CD8-positive, alpha-beta memory T cell (primary cell): Measurements from ENCODE around the gene AGAP1. TPM values are rescaled to one million over a fixed set of nuclear protein-coding genes. Genes with fewer than 3 reads are reported as not detected.

Experiments
- CTCF ChIA-PET: fragments of 350-600 bp; sonication (Branson Sonifier 250); formaldehyde crosslinking; loops from one replicate; lab custom pipeline; 2021; ENCODE audit warnings: antibody characterized with exemption; lab: Charles Lee
- POLR2A ChIA-PET: fragments of 350-600 bp; sonication (Branson Sonifier 250); formaldehyde crosslinking; loops from one replicate; lab custom pipeline; 2021; ENCODE audit warnings: antibody characterized with exemption; lab: Charles Lee
- DNase-seq, 5 donors: peaks; one replicate each; pipeline versions ENCODE4 v3.0.0 to v3.0.0-alpha.2; 2020 to 2022; ENCODE audit warnings: mixed read lengths in 1 of 5
- H3K27ac ChIP-seq: one replicate; pipeline ENCODE4 v1.7.0; 2013; ENCODE audit warnings: low read depth, mild to moderate bottlenecking, low read length, moderate library complexity
- H3K27me3 ChIP-seq: 2 replicates; pipeline ENCODE4 v1.7.0; 2013; ENCODE audit warnings: low read length, mild to moderate bottlenecking; ENCODE audit not compliant: insufficient read depth, poor library complexity, severe bottlenecking
- H3K36me3 ChIP-seq: 2 replicates; pipeline ENCODE4 v1.7.0; 2013; ENCODE audit warnings: mild to moderate bottlenecking, low read length, moderate library complexity; ENCODE audit not compliant: insufficient read depth
- H3K4me1 ChIP-seq: 2 replicates; pipeline ENCODE4 v1.7.0; 2013; ENCODE audit warnings: mild to moderate bottlenecking, low read length, moderate library complexity; ENCODE audit not compliant: insufficient read depth
- H3K4me3 ChIP-seq: 2 replicates; pipeline ENCODE4 v1.7.0; 2013; ENCODE audit warnings: mild to moderate bottlenecking, low read length
- H3K9me3 ChIP-seq: 2 replicates; pipeline ENCODE4 v1.7.0; 2013; ENCODE audit warnings: mild to moderate bottlenecking, low read length
- H3K27ac Mint-ChIP-seq, 8 donors: one replicate each; pipeline ENCODE4 v1.8.0; 2020 to 2021; ENCODE audit warnings: mixed read lengths in 8 of 8, mild to moderate bottlenecking in 6 of 8, inconsistent platforms in 3 of 8, moderate library complexity in 3 of 8
- H3K27me3 Mint-ChIP-seq, 2 donors: one replicate each; pipeline ENCODE4 v1.8.0; 2020 to 2021; ENCODE audit warnings: mixed read lengths in 2 of 2, mild to moderate bottlenecking in 1 of 2, moderate library complexity in 1 of 2
- H3K36me3 Mint-ChIP-seq, 3 donors: one replicate each; pipeline ENCODE4 v1.8.0; 2020 to 2021; ENCODE audit warnings: mixed read lengths in 3 of 3, inconsistent platforms in 1 of 3, mild to moderate bottlenecking in 1 of 3
- H3K4me1 Mint-ChIP-seq, 3 donors: one replicate each; pipeline ENCODE4 v1.8.0; 2020 to 2021; ENCODE audit warnings: mixed read lengths in 3 of 3, inconsistent platforms in 1 of 3, mild to moderate bottlenecking in 1 of 3
- H3K4me3 Mint-ChIP-seq, 7 donors: one replicate each; pipeline ENCODE4 v1.8.0; 2020 to 2021; ENCODE audit warnings: mixed read lengths in 7 of 7, mild to moderate bottlenecking in 6 of 7, moderate library complexity in 4 of 7, inconsistent platforms in 2 of 7
- H3K9me3 Mint-ChIP-seq, 5 donors: one replicate each; pipeline ENCODE4 v1.8.0; 2020 to 2022; ENCODE audit warnings: mixed read lengths in 5 of 5, mild to moderate bottlenecking in 3 of 5, moderate library complexity in 2 of 5, inconsistent platforms in 1 of 5
- polyA plus RNA-seq: library from polyadenylated mRNA; unstranded; fragments of 300-500 nt; fragmentation: Illumina TruSeq; gene quantifications from one replicate; pipeline ENCODE4 v1.2.3, GENCODE V29; 2021
- total RNA-seq, 2 experiments: library from RNA; stranded (reverse); gene quantifications; one replicate each; pipeline ENCODE4 v1.2.3, GENCODE V29; 2021

The AGAP1 gene
- total and polyA plus RNA-seq, 3 experiments from 2014 or later: 1.2 to 3.3 (median 2.7) TPM

DNA sequence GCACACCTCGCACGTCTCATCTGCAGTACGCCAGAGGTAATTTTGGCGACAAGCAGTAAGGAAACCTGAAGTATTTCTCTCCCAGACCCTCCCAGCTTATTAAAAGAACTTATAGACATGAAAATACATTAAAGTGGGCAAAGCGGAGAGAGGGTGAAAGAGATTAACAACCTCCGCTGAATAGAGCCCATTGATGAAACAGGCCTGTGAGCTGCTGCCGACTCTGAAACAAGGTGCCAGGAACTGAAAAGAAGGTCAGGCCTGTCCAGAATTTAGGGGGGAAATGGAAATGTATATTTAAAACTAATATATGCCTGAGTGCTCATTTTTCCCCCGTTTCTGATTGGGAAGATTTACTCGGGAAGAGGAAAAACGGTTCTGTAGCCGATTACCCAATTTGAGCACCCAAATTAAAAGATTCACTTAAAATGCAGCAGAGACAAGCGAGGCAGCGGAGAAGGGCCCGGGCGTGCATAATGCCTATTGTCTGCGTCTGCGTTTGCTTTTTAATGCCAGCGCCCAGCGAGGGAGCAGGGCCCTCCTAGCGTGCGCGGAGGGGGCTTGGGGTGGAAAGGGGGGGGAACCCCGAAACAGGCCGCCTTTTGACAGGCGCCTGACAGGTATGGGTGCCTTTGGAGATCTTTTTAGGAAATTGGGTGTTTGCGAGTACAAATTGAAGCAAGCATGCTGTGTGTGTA, 358.1 kb downstream of the AGAP1 start:
- H3K4me3 ChIP-seq: no peak overlapping the region
- H3K27ac ChIP-seq: no peak overlapping the region
- Mint-ChIP-seq H3K36me3 (no peaks in the 10 kb centered on the region), H3K27me3 (peaks cover 2 to 4% of the 10 kb centered on the region in 2 donors), H3K4me1 (no peaks in the 10 kb centered on the region), H3K9me3 (no peaks in the 10 kb centered on the region), H3K4me3 (no peak overlapping the region), H3K27ac (no peak overlapping the region)
- POLR2A ChIA-PET: no interaction called here
- CTCF ChIA-PET: no interaction called here
- H3K36me3 ChIP-seq: no peaks in the 10 kb centered on the region
- H3K9me3 ChIP-seq: no peaks in the 10 kb centered on the region
- H3K4me1 ChIP-seq: no peaks in the 10 kb centered on the region
- H3K27me3 ChIP-seq: no peaks in the 10 kb centered on the region
- DNase-seq: no peak

DNA sequence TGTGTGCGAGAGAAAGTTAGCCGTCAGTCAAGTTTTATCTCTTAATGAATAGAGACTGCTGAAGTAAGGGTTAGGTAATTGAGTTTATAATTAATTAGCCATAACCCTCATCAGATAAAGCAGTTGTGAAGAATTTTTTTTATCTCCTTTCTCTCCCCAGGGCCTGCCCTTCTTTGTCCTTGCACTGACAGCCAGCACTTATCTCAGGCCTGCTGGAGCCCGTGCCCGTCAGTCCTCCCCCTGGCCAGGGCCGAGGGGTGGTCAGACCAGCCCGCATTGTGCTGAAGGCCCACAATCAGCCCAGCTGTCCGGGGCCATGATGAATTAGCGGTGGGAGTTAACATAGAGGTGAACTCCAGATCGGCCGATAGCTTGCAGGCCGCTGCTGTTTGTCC, 358.7 kb downstream of the AGAP1 start:
- H3K4me3 ChIP-seq: no peak overlapping the region
- no peak overlapping the region for H3K4me3 Mint-ChIP-seq
- H3K36me3 ChIP-seq: no peaks in the 10 kb centered on the region
- no peaks in the 10 kb centered on the region for H3K27me3 ChIP-seq
- H3K27ac Mint-ChIP-seq: peak overlapping the region in 2 of 8 donors; percentile 46 to 51
- H3K4me1 Mint-ChIP-seq: no peaks in the 10 kb centered on the region
- no peaks in the 10 kb centered on the region for H3K9me3 Mint-ChIP-seq
- CTCF ChIA-PET: no interaction called here
- no peak for DNase-seq
- POLR2A ChIA-PET: no interaction called here
- no peaks in the 10 kb centered on the region for H3K36me3 Mint-ChIP-seq
- no peak overlapping the region for H3K27ac ChIP-seq
- H3K27me3 Mint-ChIP-seq: peaks cover 2 to 4% of the 10 kb centered on the region in 2 donors
- H3K9me3 ChIP-seq: no peaks in the 10 kb centered on the region
- no peaks in the 10 kb centered on the region for H3K4me1 ChIP-seq

DNA sequence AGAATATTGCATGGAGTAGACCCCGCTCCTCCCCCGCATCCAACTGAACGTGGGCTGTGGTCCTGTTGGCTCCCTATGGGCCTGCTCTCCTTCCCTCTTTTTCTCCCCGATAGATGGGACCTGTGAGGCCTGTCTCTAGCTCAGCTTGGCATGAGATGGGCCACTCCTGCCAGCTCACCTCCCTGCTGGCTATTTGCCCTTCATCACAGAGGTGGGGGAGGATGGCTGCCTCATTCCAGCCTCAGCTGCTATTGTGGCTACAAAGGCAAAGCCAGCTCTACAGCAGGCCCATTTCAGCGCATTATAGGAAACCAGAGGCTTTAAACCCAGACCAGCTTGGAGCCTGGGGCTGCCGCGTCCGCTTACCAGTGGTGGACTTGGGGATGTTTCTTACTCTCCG, 360.4 kb downstream of the AGAP1 start:
- H3K9me3 ChIP-seq: no peaks in the 10 kb centered on the region
- no peak overlapping the region for H3K27ac Mint-ChIP-seq
- POLR2A ChIA-PET: no interaction called here
- no peaks in the 10 kb centered on the region for H3K27me3 ChIP-seq
- DNase-seq: no peak
- no peaks in the 10 kb centered on the region for H3K4me1 ChIP-seq
- no peaks in the 10 kb centered on the region for H3K36me3 ChIP-seq
- H3K4me3 Mint-ChIP-seq: no peak overlapping the region
- no peak overlapping the region for H3K27ac ChIP-seq
- H3K36me3 Mint-ChIP-seq: no peaks in the 10 kb centered on the region
- peaks cover 0 to 2% of the 10 kb centered on the region in 2 donors for H3K27me3 Mint-ChIP-seq
- CTCF ChIA-PET: no interaction called here
- no peak overlapping the region for H3K4me3 ChIP-seq
- H3K4me1 Mint-ChIP-seq: no peaks in the 10 kb centered on the region
- no peaks in the 10 kb centered on the region for H3K9me3 Mint-ChIP-seq

DNA sequence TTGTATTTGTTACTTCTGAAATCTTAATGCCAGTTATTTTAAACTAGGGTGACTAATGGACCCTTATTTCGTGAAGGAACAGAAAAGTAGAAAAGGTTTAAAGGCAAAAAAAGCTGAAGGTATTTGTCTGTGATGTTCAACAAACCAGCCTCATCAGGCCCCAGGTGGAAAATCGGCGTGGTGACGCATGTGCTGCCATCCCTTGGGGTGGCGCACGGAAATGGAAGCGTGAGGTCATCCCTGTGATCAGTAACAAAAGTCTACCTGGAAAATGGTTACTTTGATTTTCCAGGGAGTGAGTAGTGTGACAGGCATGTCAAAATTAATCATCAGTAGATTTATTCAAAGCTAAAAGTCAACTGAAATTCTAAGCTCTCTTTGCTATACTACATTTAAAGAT, 361.2 kb downstream of the AGAP1 start:
- no peaks in the 10 kb centered on the region for H3K27me3 ChIP-seq
- Mint-ChIP-seq H3K36me3 (no peaks in the 10 kb centered on the region), H3K4me1 (no peaks in the 10 kb centered on the region), H3K27ac (peak overlapping the region in 1 of 8 donors; percentile 43), H3K27me3 (peaks cover 0 to 2% of the 10 kb centered on the region in 2 donors), H3K9me3 (no peaks in the 10 kb centered on the region), H3K4me3 (no peak overlapping the region)
- CTCF ChIA-PET: no interaction called here
- H3K36me3 ChIP-seq: no peaks in the 10 kb centered on the region
- H3K9me3 ChIP-seq: no peaks in the 10 kb centered on the region
- no peaks in the 10 kb centered on the region for H3K4me1 ChIP-seq
- POLR2A ChIA-PET: no interaction called here
- H3K27ac ChIP-seq: no peak overlapping the region
- DNase-seq: no peak
- no peak overlapping the region for H3K4me3 ChIP-seq

DNA sequence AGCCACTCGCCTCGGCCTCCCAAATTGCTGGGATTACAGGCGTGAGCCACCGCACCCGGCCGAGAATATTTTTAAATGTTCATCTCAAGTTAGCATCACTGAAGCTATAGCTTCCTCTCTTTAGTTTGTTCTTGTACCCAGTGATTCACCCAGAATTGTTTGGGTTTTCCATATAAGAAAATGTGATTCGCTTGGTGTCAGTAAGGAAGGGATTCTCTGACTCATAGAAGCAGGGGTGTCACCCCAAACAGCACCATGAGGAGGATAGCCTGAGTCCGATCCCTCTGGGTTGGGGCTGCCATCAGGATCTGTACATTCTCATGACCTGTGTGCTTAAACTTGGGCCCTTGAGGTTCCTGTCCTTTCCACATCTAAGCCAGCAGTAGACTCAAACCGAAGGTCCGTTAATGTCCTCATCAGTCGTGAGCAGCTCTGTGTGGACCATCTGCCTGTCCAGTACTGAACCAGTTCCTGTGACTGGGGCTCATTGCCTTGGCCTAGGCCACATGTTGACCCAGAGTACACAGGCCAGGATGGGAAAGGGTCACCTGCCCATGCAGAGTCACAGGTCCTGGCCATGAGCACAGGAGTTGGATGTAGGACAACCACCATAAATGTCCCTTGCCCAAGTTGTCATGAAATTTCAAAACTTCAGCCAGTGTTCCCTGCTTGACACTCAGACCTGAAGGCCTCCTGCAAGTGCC, 362.5 kb downstream of the AGAP1 start:
- CTCF ChIA-PET: no interaction called here
- Histone ChIP-seq H3K27me3 (no peaks in the 10 kb centered on the region), H3K9me3 (no peaks in the 10 kb centered on the region), H3K4me3 (no peak overlapping the region), H3K27ac (no peak overlapping the region), H3K4me1 (no peaks in the 10 kb centered on the region), H3K36me3 (no peaks in the 10 kb centered on the region)
- POLR2A ChIA-PET: no interaction called here
- Mint-ChIP-seq H3K4me3 (no peak overlapping the region), H3K9me3 (no peaks in the 10 kb centered on the region), H3K36me3 (no peaks in the 10 kb centered on the region), H3K4me1 (no peaks in the 10 kb centered on the region), H3K27ac (no peak overlapping the region), H3K27me3 (peaks cover 0 to 2% of the 10 kb centered on the region in 2 donors)
- no peak for DNase-seq

DNA sequence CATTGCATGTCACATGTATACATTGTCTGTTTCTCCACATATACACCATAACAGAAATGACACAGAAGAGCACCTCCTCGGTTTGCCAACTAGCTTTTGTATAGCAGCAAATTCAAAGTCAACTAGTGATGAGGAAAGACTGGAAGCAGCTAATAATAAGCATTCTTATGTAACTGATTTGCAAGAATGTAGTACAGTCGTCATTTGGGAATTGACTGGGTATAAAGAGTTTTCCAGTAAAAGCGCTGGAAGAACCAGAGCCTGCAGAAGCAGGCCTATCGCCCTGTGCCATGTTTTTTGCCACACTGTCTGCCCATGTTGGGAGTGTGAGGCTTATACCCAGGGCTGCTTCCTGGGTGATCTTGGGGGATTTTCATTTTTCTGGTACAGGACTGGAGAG, 363.8 kb downstream of the AGAP1 start:
- Histone ChIP-seq H3K4me1 (no peaks in the 10 kb centered on the region), H3K9me3 (no peaks in the 10 kb centered on the region), H3K27me3 (no peaks in the 10 kb centered on the region), H3K36me3 (no peaks in the 10 kb centered on the region), H3K4me3 (no peak overlapping the region), H3K27ac (no peak overlapping the region)
- Mint-ChIP-seq H3K27me3 (peaks cover 0 to 2% of the 10 kb centered on the region in 2 donors), H3K27ac (no peak overlapping the region), H3K36me3 (no peaks in the 10 kb centered on the region), H3K4me3 (no peak overlapping the region), H3K4me1 (no peaks in the 10 kb centered on the region), H3K9me3 (no peaks in the 10 kb centered on the region)
- ChIA-PET POLR2A (no interaction called here), CTCF (no interaction called here)
- DNase-seq: no peak

DNA sequence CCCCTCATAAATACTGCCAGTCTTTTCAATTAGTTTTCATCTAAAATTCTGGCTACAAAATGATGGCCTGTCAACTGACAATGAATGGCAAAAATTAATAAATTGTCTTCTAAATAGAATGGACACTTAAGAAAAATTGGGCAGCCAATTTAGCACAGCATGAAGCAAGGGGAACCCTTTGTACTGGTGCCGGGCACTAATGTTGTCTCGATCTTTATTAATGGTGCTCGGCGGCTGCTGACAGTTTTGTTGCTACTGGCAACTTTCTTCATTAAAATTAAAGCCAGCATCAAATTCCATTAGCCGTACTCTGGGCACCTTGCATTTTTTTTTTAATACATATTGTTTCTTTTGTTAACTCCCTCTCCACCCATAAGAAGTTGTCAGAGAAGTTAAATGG, 365.0 kb downstream of the AGAP1 start:
- Histone ChIP-seq H3K36me3 (no peaks in the 10 kb centered on the region), H3K9me3 (no peaks in the 10 kb centered on the region), H3K4me1 (no peaks in the 10 kb centered on the region), H3K27me3 (no peaks in the 10 kb centered on the region), H3K4me3 (no peak overlapping the region), H3K27ac (no peak overlapping the region)
- Mint-ChIP-seq H3K36me3 (no peaks in the 10 kb centered on the region), H3K27ac (no peak overlapping the region), H3K4me1 (peaks cover 0 to 5% (median 4%) of the 10 kb centered on the region in 3 donors), H3K4me3 (no peak overlapping the region), H3K27me3 (peaks cover 0 to 4% of the 10 kb centered on the region in 2 donors), H3K9me3 (no peaks in the 10 kb centered on the region)
- ChIA-PET CTCF (no interaction called here), POLR2A (no interaction called here)
- no peak for DNase-seq

DNA sequence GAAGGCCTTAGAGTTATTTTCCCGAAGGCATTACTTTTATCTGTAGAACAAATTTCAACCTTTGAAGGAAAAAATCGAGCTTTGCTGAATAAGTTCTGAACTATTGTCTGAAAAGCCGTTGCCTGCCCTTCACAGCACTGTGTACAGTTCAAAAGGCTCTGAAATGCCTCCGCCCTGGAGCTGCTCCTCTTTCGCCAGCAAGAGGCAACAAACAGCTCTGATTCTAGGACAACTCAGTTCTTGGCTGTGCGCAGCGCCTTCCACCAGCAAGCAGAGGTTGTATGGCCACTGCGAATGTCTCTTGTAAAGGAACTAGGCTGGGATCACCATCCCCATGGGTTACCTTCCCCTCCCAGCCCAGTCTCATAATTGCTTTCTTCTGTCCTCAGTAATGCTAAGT, 365.8 kb downstream of the AGAP1 start:
- Mint-ChIP-seq H3K9me3 (no peaks in the 10 kb centered on the region), H3K27ac (peak overlapping the region in 1 of 8 donors; percentile 2), H3K27me3 (peaks cover 0 to 5% of the 10 kb centered on the region in 2 donors), H3K36me3 (no peaks in the 10 kb centered on the region), H3K4me1 (peaks cover 0 to 5% (median 5%) of the 10 kb centered on the region in 3 donors), H3K4me3 (no peak overlapping the region)
- no peaks in the 10 kb centered on the region for H3K4me1 ChIP-seq
- no peak overlapping the region for H3K4me3 ChIP-seq
- H3K36me3 ChIP-seq: no peaks in the 10 kb centered on the region
- H3K27ac ChIP-seq: no peak overlapping the region
- no peaks in the 10 kb centered on the region for H3K27me3 ChIP-seq
- ChIA-PET CTCF (no interaction called here), POLR2A (no interaction called here)
- H3K9me3 ChIP-seq: no peaks in the 10 kb centered on the region
- no peak for DNase-seq
